GM18858 (cell line): Measurements from ENCODE around the gene SRSF3.
"Not testable (repeated sequence)": the region's sequence is repeated elsewhere in the genome, so short reads cannot be mapped to it uniquely, and the experiment has no call there.

Experiments
- ATAC-seq: cut with Tn5 transposase; IDR thresholded peaks from one replicate; pipeline ENCODE4 v1.9.1; 2021; ENCODE audit not compliant: unreplicated experiment

SRSF3 gene

DNA sequence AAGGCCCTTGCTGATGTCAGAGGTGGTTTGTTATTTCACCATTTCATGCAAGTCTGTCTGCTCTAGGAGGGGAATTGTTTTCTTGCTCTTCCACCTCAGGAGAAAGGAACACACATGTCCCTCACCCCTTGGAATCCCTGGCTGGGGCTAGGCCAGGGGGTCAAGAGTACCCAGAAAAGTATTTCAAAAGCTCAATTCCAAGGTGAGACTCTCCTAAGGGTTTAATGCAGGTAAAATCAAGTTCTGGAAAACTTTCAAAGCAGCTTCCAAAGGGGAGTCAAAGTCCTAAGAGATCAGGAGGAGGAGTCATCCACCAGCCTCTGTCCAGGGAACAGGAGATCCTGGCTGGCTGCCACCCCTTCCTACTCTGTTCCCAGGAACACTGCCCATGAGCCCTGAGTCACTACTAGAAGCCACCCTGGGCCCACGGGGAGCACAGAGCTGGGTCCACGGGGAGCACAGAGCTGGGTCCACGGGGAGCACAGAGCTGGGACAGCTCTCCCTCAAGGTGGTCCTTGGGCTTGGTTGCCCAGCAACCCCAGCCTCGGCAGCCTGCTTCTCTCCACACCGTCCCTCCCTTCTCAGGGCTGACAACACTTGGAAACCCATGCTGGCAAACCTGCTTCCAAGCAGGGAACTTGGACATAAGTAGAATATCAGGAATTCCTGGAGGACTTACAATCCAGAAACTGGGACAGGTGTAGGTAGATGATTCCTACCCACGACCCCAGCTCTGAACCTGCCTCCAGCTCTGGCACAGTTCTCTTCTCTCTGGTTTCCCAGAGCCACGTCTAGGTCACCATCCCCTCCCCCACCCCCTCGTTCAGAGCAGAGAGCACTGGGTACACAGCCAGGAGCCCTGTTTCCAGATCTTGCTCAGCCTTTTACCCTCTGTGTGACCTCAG, 49.0 kb downstream of the SRSF3 start:
- ATAC-seq = no peak

DNA sequence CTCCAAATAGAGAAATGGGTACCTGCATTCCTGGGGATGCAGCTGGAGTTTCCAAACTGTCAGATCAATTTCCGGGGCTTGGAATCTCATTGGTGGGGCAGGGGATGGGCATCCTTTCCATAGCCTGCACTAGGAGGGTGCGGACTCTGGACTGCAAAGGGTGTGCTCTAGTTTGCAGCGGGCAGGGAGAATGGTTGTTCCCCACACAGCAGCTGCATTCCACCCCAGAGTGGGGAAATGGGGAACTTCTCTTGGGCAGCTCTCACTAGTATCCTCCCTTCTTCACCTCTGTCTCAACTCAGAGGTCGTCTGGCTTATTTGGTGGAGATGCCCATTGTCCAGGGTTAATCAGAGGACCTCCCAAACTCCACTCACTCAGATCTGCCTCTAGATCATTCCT, 49.8 kb downstream of the SRSF3 start:
- no peak for ATAC-seq

DNA sequence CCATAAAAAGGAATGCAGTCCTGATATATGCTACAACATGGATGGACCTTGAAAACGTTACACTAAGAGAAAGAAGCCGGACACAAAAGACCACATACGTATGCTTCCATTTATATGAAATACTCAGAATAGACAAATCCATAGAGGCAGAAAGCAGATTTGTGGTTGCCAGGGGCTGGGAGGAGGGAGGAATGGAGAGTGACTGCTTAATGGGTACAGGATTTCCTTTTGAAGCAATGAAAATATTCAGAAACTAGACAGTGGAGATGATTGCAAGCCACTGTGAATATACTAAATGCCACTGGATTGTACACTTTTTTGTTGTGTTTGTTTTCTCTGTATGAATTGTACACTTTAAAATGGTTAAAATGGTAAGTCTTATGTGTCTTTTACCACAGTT, 54.9 kb downstream of the SRSF3 start:
- ATAC-seq = no peak

DNA sequence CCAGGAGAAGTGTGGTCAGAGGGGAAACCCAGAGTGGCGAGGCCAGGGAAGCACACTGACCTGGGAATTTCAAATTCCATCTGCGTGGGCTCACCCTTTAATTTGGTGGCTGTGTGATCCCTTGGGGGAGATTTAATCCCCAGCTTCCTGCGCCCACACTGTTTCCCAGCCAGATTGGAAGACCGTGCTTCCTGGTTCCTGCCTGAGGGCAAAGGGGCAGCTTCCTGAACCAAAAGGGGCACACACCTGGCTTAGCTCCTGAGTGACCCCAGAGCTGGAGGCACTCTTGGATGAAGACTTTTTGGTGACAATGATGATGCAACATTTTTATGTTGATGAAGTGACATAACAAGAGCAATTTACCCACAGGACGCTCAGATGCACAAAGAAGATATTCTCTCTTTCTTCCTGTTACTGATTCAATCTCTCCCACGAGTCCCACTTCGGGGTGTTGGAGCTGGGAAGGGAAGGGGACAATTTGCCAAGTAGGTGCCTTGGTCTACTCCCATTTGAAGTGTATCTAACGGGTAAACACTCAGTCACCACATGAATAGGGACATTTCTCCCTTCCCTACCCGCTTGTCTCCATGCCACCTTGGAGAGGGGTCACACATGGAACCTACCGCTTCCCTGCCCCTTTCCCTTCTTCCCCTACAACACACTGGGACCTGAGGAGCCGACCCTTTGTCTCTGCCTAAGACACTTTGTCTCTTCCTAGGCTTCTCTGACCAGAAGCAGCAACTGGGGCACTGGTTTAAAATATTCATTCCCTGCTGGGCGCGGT, 55.7 kb downstream of the SRSF3 start:
- ATAC-seq = no peak

DNA sequence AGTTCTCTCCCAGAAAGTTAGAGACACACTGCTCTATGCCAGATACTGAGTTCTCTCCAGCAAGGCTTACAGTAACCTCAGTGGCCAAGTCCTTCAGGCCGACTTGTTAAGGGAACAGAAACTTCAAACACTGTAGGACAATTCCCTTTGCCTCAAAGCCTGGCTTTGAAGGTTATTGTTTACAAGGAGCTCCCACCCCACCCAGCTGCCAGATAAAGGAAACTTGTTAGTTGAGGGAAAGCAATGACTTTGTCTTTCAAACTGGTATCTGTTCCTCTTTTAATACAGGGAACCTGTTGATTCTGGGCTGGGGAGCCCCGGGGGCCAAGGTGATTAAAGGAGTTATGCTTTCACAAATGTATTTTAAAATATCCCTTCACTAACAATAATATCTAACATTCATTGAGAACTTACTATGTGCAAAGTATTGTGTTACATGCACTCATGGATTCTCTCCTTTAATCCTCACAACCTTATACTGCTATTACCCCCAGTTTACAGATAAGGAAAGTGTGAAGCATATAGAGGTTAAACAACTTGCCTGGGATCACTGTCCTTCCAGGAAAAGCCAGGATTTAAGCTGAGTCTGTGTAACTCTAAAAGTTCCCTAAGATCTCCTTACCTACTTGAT, 56.8 kb downstream of the SRSF3 start:
- ATAC-seq = no peak

DNA sequence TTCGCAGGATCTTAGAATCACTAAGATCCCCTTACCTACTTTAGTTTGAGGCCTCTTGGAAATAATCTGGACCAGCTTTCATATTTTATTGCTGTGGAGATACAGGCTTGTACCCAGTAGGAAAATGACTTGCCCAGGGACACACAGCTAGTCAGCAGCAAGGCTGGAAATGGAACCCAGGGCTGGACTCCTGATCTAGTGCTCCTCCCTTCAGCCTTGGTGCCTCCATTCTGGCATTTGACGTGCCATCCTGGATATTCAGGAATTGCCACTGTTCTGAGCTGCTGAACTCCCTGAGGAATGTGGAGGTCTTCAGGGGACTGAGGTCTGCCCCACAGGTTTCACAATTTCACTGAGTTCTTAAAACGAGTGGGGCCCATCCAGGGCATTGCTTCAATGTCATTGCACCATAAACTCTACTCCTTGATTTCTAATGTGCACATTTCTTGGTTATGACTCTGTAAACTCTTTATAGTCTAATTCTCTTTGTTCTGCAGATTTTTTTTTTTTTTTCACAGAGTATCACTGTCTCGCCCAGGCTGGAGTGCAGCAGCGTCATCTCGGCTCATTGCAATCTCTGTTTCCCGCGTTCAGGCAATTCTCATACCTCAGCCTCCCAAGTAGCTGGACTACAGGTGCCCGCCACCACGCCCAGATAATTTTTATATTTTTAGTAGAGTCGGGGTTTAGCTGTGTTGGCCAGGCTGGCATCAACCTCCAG, 57.7 kb downstream of the SRSF3 start:
- no peak for ATAC-seq

DNA sequence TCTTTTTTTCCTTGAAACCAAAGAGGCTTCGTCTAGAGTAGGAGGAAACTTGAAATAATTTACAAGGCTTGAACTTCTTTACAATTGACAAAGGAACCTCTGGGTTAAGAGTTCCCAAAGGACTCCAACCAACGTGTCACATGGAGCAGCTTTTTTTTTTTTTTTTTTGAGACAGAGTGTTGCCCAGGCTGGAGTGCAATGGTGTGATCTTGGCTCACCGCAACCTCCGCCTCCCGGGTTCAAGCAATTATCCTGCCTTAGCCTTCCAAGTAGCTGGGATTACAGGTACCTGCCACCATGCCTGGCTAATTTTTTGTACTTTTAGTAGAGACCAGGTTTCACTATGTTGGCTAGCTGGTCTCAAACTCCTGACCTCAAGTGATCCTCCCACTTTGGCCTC, 60.3 kb downstream of the SRSF3 start:
- ATAC-seq = not testable (repeated sequence)
